NCI-H128 (cell line): ENCODE data around the gene UCP3.
A peak's percentile ranks its signal among the peaks of the same experiment; 100 is the strongest.

Source experiments
- DNase-seq: peaks from one replicate; lab custom pipeline; 2025; ENCODE audit not compliant: unreplicated experiment; lab: John Stamatoyannopoulos, UW

Gene UCP3

DNA sequence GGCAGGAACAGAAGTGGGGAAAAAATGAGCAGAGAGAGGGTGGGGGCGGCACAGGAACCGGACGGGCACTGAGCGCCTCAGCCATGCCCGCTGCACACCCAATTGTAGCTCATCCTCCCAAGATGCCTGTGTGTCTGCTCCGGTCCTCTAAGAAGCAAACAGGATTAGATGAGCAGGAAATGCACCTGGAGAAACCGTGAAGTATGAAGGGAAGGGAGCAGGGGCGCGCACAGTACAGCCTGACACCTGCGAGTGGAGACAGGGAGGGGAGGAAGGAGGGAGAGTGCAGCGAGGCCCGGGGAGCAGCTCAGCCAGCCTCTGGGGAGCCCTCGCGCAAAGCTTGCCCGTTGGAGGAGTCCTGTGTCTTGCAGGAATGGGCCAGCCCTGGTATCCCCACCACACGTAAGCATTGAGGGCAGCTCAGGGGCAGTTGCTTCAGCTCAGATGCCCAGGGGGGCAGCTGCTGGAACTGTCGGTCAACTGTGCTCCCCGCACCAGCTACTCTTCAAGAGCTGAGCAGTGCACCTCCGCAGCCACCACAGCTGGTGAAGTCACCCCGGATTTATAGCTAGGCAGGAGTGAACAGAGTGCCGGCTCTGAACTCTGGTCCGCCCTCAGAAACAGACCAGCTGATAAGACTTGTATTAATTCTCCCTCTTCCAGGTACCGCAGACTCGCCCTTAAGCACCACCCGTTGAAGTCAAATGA, 51.1 kb downstream of the UCP3 start:
- no peak for DNase-seq

DNA sequence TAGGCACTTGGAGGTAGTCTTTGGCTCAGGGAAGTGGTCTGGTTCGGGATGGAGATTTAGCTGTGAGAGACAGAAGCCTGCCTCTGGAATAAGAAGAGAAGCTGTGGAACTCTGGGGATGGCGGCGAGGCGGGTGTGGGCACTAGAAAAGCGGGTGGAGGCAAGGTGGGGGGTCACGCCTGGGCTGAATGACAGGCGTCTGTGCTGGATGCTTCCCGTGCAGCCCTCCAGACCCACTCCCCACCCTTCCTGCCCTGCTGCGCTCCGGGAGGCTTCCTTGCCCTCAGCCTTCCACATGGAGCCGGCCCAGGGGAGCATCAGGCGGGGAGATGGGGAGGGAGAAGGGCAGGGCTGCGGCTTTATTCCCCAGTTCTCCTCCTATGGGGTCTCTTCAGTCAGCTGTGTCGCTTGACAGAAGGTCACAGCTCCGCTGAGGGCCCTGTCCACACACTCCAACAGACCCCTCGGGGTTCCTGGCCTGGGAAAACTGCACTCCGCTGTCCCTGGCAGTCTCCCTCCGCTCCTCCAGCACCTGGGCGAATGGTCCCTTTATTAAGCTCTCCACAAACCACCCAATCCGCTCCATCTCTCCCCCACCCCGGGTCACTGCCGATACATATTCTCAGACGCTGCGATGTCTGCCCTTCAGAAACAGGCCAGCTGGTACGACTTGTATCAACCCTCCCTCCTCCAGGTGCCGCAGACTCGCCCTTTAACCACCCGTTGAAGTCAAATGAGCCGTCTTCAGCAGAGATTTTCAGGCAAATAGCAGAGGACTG, 51.8 kb downstream of the UCP3 start:
- no peak for DNase-seq

DNA sequence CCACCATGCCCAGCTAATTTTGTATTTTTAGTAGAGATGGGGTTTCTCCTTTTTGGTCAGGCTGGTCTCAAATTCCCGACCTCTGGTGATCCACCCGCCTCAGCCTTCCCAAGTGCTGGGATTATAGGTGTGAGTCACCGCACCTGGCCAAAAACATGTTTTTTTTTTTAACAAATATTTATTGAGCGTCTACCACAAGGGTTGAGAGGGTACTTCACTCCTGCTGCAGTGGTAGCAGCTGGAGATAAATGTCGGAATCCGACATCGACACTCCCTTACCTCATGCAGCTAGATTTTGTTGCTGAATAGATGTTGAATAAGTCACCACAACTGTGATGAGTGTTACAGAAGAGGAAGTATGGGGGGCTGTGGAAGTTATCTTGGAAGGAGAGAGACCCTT, 57.1 kb downstream of the UCP3 start:
- DNase-seq: peak; percentile 15

DNA sequence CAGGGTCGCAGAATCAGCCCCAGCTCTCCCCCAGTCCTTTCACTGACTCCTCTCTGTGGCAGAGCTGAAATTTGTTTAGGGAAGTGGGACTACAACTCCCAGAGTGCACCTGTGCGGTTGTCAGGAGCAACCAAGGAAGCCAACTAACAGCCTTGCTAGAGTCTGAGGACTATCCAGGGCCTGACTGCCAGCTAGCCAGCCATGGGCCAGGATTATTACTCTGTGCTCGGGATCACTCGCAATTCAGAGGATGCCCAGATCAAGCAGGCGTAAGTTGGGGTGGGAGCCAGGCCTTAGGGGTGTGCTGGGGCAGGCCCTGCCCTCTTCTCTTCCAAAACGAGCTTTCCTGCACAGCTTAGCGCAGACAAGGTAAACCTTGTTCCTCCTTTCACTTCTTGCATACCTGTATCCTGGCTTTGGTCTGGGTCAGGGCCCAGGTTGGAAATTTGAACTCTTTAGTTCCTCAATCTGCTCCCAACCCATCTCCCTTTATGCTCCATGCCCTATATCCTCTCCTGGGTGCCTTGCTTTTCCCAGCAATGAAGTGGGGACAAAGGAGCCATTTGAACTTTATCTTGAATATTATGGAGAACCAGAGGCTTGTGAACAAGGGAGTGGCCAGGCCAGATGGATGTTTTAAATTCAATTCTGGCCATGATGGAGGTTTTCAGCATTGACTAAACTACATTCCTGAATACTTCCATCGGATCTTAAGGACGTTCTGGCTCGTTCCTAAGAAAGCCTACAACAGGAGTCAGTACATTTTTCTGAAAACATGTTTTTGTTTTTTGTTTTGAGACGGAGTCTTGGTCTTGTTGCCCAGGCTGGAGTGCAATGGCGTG, 57.8 kb downstream of the UCP3 start, which contains the start of gene DNAJB13:
Gene DNAJB13, plus strand, starts transcription at position 158 of the 842 bp plus-strand sequence. Its CDS starts 44 bp downstream, at position 202.
- no peak for DNase-seq
